ENCODE measurements around the gene LINC01488.

LINC01488 gene

GRCh38 chr11:69508974-69509373, 27.5 kb downstream of the LINC01488 start:
- no peak for DNase-seq

- DNase-seq, result no peak
These were observed 27.9 kb downstream of the LINC01488 start for GRCh38 chr11:69509381-69509780.

GRCh38 chr11:69509846-69510390, 28.5 kb downstream of the LINC01488 start:
- DNase-seq, result no peak

DNA sequence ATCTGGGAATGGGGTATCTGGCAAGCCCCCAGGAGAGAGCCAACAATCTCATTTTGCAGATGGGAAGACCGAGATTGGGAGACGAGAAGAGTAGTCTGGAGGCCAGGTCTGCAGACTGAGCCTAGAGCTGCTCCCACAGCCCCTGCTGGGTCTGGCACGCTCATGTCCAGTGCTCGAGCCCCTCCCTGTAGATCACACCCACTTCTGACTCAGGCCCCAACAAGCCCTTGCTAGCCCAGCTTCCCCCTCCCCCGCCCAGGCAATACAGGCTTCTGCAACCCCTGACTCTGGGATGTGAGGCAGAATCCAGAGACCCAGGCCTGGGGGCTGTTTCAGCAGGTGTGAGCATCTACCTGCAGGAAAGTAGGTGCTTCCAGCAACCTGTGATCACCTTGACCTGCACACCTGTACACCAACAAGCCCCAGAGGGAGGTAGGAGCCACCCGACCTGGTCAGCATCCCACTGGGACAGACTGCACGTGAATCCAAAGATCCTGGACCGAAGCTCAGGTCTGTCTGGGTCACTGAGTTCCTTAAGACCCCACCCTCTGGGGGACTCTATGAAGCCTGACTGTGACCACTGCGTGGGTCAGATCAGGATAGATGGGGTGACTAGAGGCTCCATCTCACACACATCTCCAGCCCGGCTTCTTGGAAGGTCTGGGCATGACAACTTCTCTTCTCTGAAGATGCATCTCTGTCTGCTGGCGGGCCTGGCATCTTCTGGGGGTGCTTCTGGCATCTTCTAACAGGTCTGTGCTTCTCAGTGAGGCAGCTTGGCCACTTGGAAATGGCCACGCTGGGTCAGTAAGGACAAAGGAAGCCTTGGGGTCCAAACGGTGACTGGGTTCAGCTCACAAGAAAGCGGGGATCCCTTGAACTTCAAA, 29.3 kb downstream of the LINC01488 start:
- no peak for DNase-seq

GRCh38 chr11:69511358-69512055, 30.0 kb downstream of the LINC01488 start:
- DNase-seq, result no peak

- DNase-seq, result no peak
These were observed 30.7 kb downstream of the LINC01488 start for GRCh38 chr11:69512136-69512535.

DNA sequence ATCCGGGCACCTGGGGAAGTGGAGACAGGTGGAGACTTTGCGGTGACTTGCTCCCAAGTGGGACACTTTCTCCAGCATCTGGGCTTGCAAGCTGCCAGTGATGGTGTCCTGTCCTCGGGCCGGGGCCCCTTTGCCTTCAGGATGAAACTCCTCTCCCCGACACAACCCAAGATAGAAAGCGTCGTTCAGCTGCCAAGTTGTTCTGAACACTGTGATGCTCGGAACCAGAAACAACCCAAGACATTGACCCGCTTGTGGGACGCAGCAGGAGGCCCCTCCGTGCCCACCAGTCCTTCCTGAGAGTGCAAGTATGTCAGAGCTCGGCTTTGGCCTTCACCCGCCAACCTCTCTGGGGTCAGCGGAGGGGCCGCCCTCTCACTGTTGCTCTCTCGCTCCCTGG, 31.3 kb downstream of the LINC01488 start:
- no peak for DNase-seq

GRCh38 chr11:69513196-69513595, 31.7 kb downstream of the LINC01488 start:
- DNase-seq, result no peak

DNA sequence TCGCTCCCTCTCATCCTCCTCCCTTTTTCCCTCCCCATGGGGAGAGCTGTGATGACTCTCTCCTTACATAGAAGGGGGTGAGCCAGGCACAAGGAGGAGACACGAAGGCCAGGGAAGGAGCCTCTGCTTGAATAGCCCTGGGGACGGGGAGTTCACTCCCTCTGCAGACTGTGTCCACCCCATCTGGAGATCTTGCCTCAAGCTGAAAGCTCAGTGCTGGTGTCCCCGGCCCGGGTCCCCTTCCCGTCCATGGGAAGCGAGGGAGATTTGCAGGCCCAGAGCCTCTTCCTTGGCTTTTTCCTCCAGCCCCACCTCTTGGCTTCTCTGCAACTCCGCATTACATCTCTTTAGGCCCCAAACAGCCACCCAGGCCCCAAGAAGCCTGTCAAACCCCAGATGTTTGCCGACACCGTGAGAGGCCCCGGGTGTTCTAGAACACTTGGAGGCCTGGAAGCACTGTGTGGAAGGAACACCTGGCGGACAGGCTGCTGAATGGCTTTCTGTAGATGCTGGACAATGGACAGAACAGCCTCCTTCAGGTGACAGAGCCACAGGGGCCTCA, 32.3 kb downstream of the LINC01488 start:
- DNase-seq, result no peak

- DNase-seq, result no peak
These were observed 33.3 kb downstream of the LINC01488 start for GRCh38 chr11:69514771-69515170.

GRCh38 chr11:69515271-69516245, 34.1 kb downstream of the LINC01488 start:
- DNase-seq, result peak in 1 of 56 donors; percentile 10

GRCh38 chr11:69516526-69516925, 35.1 kb downstream of the LINC01488 start:
- no peak for DNase-seq

GRCh38 chr11:69518081-69518950, 36.9 kb downstream of the LINC01488 start:
- DNase-seq, result no peak

DNA sequence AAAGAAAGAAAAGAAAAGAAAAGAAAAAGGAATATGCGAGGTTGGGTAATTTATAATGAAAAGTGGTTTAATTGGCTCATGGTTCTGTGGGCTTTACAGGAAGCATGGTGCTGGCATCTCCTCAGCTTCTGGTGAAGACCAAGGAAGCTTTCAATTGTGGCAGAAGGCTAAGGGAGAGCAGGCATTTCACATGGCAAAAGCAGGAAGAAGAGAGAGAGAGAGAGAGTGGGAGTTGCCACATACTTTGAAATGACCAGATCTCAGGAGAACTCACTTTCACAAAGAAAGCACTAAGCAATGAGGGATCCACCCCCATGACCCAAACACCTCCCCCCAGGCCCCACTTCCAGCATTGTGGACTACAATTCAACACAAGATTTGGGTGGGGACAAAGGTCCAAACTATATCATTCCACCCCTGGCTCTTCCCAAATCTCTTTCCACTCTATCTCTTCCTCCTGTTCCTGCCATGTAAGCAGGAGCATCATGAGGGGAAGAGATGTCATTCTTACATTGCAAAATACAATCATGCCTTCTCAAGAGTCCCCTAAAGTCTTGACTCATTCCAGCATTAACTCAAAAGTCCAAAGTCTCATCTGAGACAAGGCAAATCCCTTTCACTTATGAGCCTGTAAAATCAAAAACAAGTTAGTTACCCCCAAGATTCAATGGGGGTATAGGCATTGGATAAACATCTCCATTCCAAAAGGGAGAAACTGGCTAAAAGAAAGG, 38.9 kb downstream of the LINC01488 start:
- no peak for DNase-seq

GRCh38 chr11:69521457-69521856, 40.0 kb downstream of the LINC01488 start:
- DNase-seq, result no peak

- no peak for DNase-seq
These were observed 42.0 kb downstream of the LINC01488 start for GRCh38 chr11:69523453-69523852.

DNA sequence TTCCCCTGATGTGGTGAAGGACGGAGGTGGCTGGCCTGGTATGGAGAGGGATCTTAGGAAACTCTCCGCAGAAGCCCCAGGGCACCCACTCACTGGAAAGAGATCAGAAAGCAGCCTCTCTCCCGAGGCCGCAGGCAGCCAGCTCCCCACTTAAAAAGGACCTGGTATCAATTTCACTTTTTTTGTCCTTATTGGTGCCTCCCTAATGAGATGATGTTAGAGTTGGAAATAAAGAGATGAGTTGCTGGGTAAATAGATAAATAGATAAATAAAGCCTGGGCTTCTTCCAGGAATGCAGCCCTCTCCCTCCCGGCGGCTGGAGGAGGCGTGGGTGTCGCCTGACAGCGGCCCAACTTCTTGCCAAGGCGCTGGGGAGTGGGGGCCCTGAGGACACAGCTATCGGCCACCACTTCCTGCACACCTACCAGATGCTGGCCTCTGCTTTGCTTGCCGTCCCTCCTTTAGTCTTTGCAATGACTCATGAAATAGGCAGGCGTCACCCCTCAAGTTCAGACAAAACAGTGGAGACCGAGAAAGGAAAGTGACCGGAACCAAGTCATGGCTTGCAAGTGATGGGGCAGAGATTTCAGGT, 42.9 kb downstream of the LINC01488 start:
- no peak for DNase-seq

- no peak for DNase-seq
These were observed 43.5 kb downstream of the LINC01488 start for GRCh38 chr11:69524991-69525411.

All from nucleus accumbens (tissue), 56 donors.